Measurements from ENCODE around the gene TSEN54. TPM values are rescaled to one million over a fixed set of nuclear protein-coding genes. Genes with fewer than 3 reads are reported as not detected.

The TSEN54 gene
- total RNA-seq, 1 experiment from 2014 or later: 74.5 TPM

GRCh38 chr17:75491680-75492079 is 24.6 kb upstream of the TSEN54 start:
- Histone ChIP-seq H3K4me1 (no peaks in the 10 kb centered on the region), H3K9me3 (no peaks in the 10 kb centered on the region), H3K36me3 (ENCODE audit: control insufficient read depth, insufficient read depth, low read length) (peaks cover 2% of the 10 kb centered on the region), H3K4me3 (ENCODE audit: low read depth, low read length) (no peak overlapping the region), H3K27me3 (replicated peaks; ENCODE audit: control insufficient read depth, insufficient read depth, low read length) (no peaks in the 10 kb centered on the region)
- BruUV-seq (replicated peaks): no TSS peak
- Mint-ChIP-seq H3K4me1 (ENCODE audit: low read depth, unreplicated experiment) (peaks cover 7% of the 10 kb centered on the region), H3K27me3 (ENCODE audit: insufficient read depth, unreplicated experiment) (no peaks in the 10 kb centered on the region), H3K9me3 (ENCODE audit: unreplicated experiment) (no peaks in the 10 kb centered on the region), H3K4me3 (ENCODE audit: unreplicated experiment) (no peak overlapping the region), H3K27ac (ENCODE audit: unreplicated experiment) (no peak overlapping the region), H3K36me3 (ENCODE audit: insufficient read depth, unreplicated experiment) (peaks cover 19% of the 10 kb centered on the region)
- intact Hi-C loops (cut with micrococcal nuclease; ENCODE audit: unreplicated experiment): no loop called here
- no peak for TF ChIP-seq CTCF (IDR thresholded peaks at IDR 0.05; ENCODE audit: insufficient read depth in 1 of 2, low read depth in 1 of 2, low read length in 1 of 2, severe bottlenecking in 1 of 2, unreplicated experiment in 1 of 2)
- ChIA-PET CTCF (interaction anchor here (0.7 kb wide), 1 partner anchor 34 kb away, joined by 3 read pairs; the partner anchor contains the start of gene LLGL2), POLR2A (interaction anchor here (0.5 kb wide), 1 partner anchor 61 kb away, joined by 3 read pairs; no protein-coding TSS in a partner anchor)
- no peak for DNase-seq

- POLR2A ChIA-PET: no interaction called here
- H3K36me3 ChIP-seq (ENCODE audit: control insufficient read depth, insufficient read depth, low read length): peaks cover 2% of the 10 kb centered on the region
Observed at GRCh38 chr17:75492555-75493168, 23.7 kb upstream of the TSEN54 start.

GRCh38 chr17:75493476-75494129 is 22.7 kb upstream of the TSEN54 start:
- Histone ChIP-seq H3K4me1 (no peaks in the 10 kb centered on the region), H3K27me3 (replicated peaks; ENCODE audit: control insufficient read depth, insufficient read depth, low read length) (no peaks in the 10 kb centered on the region), H3K4me3 (ENCODE audit: low read depth, low read length) (no peak overlapping the region), H3K9me3 (no peaks in the 10 kb centered on the region), H3K36me3 (ENCODE audit: control insufficient read depth, insufficient read depth, low read length) (peaks cover 2% of the 10 kb centered on the region)
- intact Hi-C loops (cut with micrococcal nuclease; ENCODE audit: unreplicated experiment): no loop called here
- BruUV-seq (replicated peaks): no TSS peak
- Mint-ChIP-seq H3K27me3 (ENCODE audit: insufficient read depth, unreplicated experiment) (no peaks in the 10 kb centered on the region), H3K4me3 (ENCODE audit: unreplicated experiment) (no peak overlapping the region), H3K9me3 (ENCODE audit: unreplicated experiment) (no peaks in the 10 kb centered on the region), H3K27ac (ENCODE audit: unreplicated experiment) (no peak overlapping the region), H3K36me3 (ENCODE audit: insufficient read depth, unreplicated experiment) (peaks cover 27% of the 10 kb centered on the region), H3K4me1 (ENCODE audit: low read depth, unreplicated experiment) (no peaks in the 10 kb centered on the region)
- no peak for TF ChIP-seq CTCF (IDR thresholded peaks at IDR 0.05; ENCODE audit: insufficient read depth in 1 of 2, low read depth in 1 of 2, low read length in 1 of 2, severe bottlenecking in 1 of 2, unreplicated experiment in 1 of 2)
- ChIA-PET CTCF (no interaction called here), POLR2A (no interaction called here)
- DNase-seq: no peak

More at GRCh38 chr17:75492555-75493168, 23.7 kb upstream of the TSEN54 start:
- Mint-ChIP-seq H3K4me3 (ENCODE audit: unreplicated experiment) (no peak overlapping the region), H3K4me1 (ENCODE audit: low read depth, unreplicated experiment) (no peaks in the 10 kb centered on the region), H3K36me3 (ENCODE audit: insufficient read depth, unreplicated experiment) (peaks cover 18% of the 10 kb centered on the region), H3K9me3 (ENCODE audit: unreplicated experiment) (no peaks in the 10 kb centered on the region), H3K27ac (ENCODE audit: unreplicated experiment) (no peak overlapping the region), H3K27me3 (ENCODE audit: insufficient read depth, unreplicated experiment) (no peaks in the 10 kb centered on the region)
- intact Hi-C loops (cut with micrococcal nuclease; ENCODE audit: unreplicated experiment): no loop called here
- BruUV-seq (replicated peaks): TSS peak; percentile 35
- CTCF ChIA-PET: no interaction called here
- Histone ChIP-seq H3K4me1 (no peaks in the 10 kb centered on the region), H3K4me3 (ENCODE audit: low read depth, low read length) (no peak overlapping the region), H3K27me3 (replicated peaks; ENCODE audit: control insufficient read depth, insufficient read depth, low read length) (no peaks in the 10 kb centered on the region), H3K9me3 (no peaks in the 10 kb centered on the region)
- no peak for TF ChIP-seq CTCF (IDR thresholded peaks at IDR 0.05; ENCODE audit: insufficient read depth in 1 of 2, low read depth in 1 of 2, low read length in 1 of 2, severe bottlenecking in 1 of 2, unreplicated experiment in 1 of 2)
- no peak for DNase-seq

Measured in Caco-2 (cell line).